GM12875 (cell line): ENCODE data around the gene ACOT7.

Experiments
- H3K4me3 ChIP-seq: one replicate; pipeline ENCODE4 v1.5.1; 2011; ENCODE audit warnings: low read depth, low read length, control low read depth
- TF ChIP-seq, protein P1 (sequence below): IDR thresholded peaks from 2 replicates; pipeline ENCODE4 v1.5.1; 2011; ENCODE audit warnings: low read depth, mild to moderate bottlenecking, control low read depth, inconsistent platforms, low read length, moderate library complexity, borderline replicate concordance; ENCODE audit not compliant: insufficient read depth

The ACOT7 gene

DNA sequence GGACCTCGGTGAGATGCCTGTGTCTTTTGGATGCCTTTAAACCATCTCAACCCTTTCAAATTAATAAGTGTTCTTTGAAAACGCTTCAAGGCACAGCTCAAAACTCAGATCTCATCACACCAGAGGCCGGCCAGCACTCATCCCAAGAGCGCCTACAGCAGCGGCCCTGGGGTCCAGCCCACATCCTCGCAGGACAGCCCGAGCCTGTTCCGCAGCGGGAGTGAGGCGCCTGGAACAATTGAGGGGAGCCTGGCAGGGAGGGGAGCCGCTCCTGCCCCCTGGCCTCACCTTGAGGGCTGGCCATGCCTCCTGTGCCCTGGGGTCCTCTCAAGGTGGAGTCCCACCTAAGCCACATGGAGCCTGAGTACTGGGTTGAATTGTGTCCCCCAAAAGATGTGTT, 37.9 kb downstream of the ACOT7 start:
- TF ChIP-seq, protein P1, sequence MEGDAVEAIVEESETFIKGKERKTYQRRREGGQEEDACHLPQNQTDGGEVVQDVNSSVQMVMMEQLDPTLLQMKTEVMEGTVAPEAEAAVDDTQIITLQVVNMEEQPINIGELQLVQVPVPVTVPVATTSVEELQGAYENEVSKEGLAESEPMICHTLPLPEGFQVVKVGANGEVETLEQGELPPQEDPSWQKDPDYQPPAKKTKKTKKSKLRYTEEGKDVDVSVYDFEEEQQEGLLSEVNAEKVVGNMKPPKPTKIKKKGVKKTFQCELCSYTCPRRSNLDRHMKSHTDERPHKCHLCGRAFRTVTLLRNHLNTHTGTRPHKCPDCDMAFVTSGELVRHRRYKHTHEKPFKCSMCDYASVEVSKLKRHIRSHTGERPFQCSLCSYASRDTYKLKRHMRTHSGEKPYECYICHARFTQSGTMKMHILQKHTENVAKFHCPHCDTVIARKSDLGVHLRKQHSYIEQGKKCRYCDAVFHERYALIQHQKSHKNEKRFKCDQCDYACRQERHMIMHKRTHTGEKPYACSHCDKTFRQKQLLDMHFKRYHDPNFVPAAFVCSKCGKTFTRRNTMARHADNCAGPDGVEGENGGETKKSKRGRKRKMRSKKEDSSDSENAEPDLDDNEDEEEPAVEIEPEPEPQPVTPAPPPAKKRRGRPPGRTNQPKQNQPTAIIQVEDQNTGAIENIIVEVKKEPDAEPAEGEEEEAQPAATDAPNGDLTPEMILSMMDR, result no peak
- H3K4me3 ChIP-seq, result no peak overlapping the region

DNA sequence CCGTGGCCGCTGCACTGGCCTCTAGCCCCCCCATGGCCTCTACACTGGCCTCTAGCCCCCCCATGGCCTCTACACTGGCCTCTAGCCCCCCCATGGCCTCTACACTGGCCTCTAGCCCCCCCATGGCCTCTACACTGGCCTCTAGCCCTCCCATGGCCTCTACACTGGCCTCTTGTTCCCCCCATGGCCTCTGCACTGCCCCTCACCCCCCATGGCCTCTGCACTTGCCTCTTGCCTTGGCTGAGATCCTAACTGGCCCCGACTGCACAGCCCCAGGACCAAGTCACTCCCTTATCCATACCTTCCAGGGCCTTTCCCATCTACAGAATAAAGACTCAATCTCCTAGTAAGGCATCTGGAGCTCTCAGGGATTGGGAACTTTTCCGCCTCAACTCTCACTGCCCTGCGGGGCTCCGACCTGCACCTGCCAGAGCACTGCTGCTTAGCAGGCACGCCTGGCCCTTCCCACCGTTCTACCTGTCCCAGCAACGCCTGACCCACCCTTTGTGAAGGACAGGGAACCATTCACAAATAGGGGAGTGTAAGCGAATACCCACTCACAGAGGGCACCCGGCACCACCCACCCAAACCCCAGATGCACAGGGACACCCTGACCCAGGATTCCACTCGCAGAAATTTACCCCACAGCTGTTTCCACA, 38.8 kb downstream of the ACOT7 start:
- H3K4me3 ChIP-seq, result no peak overlapping the region
- TF ChIP-seq, protein P1, result no peak

DNA sequence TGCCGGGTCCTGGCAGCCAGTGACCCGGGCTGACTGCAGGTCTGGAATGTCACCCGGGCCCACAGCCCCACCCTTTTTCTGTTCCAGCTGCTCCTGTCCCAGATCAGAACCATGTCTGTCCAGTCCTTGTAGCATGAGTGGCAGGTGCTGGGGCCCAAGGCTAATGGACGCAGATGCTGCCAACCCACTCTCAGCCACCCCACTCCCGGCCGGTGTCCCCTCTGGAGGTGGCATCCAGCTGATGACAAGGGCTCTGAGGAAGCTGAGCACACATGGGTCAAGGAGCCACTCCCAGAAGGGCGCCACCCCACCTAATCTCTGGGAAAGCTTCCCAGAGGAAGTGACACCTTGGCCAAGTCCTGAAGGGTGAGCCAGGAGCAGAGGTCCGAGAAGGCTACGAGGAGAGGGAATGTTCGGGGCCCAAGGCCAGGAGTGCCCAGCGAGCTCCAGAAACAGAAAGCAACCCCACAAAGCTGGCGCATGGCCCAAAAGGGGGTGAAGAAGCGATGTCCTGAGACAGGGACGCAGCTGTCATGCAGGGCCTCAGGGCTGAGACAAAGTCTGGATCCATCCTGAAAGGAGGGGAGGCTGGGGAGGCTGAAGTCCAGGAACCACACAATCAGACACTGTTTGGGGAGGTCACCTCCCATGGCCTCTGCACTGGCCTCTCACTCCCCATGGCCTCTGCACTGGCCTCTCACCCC, 39.5 kb downstream of the ACOT7 start:
- no peak overlapping the region for H3K4me3 ChIP-seq
- TF ChIP-seq, protein P1, result no peak

DNA sequence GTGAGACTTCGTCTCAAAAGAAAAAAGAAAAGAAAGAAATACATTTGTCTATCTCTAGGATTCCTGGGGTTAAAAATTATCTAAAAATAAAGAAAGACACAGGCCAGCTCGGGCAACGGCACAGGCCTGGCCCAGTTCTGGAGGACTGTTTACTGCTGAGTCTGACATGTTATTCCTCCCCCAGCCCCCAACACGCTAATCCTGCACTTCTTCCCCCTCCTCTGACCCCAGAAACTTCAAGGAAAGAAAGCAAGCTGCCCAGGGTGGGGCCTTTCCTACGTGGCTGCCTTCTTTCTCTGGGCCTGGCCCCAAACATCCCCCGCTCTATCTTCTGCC, 40.0 kb downstream of the ACOT7 start:
- no peak overlapping the region for H3K4me3 ChIP-seq
- TF ChIP-seq, protein P1, result no peak

DNA sequence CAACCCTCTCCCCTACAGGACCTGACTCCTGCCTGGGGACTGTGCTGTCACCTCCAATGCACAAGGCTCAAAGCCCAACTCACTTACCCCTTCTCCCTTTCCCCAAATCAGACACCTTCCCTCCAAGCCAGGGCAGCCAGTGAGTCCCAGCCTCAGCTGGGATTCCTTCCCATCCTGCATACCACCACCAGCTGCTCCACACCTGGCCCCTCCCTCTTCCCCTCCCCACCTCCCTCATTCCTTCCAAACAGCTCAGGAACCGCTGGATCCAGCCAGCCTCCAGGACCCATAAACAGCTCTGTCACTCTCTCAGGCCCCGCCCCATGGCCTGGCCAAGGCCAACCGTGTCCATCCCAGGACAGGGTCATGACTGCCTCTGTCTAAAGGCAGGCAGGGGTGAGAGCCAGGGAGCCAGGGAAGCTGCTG, 41.4 kb downstream of the ACOT7 start:
- H3K4me3 ChIP-seq, result no peak overlapping the region
- TF ChIP-seq, protein P1, result no peak

DNA sequence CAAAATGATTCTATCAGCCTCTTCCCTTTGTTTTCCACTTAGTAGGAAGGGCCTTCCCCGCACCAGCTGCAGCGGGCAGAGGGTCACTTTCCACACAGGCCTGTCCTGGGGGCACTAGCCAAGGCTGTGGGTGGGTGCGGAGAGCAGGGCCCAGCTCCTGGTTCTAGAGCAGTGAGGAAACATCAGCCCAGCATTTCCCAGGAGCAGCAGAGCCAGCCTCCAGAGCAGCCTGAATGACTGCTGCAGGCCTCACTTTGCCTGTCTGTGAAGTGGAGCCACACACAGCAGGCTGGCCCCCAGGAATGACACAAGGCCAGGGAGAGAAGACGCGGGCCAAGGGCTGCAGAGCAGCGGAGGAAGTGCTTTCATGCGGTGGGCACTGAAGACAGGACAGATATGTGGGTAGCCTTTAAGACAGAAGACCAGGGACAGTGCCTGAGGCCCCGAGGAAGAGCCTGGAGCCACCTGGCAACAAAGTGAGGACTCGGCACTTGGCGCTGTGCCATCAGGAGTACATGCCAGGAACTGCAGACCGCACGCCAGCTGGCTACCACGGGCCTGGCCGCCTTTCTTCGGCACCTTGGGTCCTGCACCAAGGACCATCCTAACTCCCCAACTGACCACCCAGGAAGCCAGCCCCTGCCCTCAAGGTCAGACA, 42.0 kb downstream of the ACOT7 start:
- TF ChIP-seq, protein P1, result no peak
- H3K4me3 ChIP-seq, result no peak overlapping the region

DNA sequence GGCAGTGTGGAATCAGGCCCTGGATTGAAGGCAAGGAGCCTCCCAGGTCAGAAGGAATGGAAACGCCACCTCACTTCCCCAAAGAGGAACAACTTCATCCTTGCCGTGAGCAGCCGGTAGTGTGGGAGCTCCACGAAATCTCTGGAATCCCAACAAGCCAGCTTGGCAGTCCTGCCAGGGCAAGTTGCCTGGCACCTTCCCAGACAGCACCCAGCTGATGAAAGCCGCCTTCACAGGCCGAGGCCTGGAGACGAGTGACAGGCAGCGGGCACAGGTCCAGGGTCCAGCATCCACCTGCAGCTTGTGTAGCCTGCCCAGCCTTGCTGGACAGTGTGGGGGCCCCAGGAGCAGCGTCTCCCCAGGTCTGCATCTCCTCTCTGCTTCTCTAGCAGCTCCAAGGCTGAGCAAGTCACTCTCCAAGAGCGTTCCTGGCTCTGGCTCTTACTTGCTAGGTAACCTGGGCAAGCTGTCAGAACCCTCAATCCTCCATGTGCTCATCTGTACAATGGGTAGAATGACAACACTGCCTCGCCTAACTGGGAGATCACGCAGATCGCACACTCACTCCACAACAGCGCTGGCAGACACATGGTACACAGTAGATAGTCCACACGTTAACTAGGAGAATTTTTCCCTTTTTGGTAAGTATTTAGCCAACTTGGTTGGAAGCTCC, 43.0 kb downstream of the ACOT7 start:
- no peak overlapping the region for H3K4me3 ChIP-seq
- TF ChIP-seq, protein P1, result no peak
